Measurements from ENCODE around the gene RPH3AL. TPM values are rescaled to one million over a fixed set of nuclear protein-coding genes. Genes with fewer than 3 reads are reported as not detected.

Gene RPH3AL
- total and polyA plus RNA-seq, 2 of the 8 experiments (the other 6 are each of a cell fraction or from before 2014, with no cell fraction given): 5.6 to 5.8 TPM

DNA sequence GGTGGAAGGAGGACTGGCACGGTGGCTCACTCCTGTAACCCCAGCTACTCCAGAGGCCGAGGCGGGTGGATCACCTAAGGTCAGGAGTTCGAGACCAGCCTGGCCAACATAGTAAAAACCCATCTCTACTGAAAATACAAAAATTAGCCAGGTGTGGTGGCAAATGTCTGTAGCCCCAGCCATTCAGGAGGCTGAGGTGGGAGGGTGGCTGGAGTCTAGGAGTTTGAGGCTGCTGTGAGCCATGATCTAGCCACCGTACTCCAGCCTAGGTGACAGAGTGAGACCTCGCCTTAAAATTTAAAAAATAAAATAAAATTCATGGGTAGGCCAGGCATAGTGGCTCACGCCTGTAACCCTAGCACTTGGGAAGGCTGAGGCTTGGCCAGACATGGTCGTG is 1.2 kb upstream of the RPH3AL start:
- no peak overlapping the region for H3K23ac ChIP-seq (ENCODE audit: insufficient read length)
- CTCF ChIA-PET (ENCODE audit: partially characterized antibody): interaction anchor here (0.8 to 1.2 kb wide), 2 partner anchors 29 to 33 kb away, joined by 3 read pairs; no protein-coding TSS in a partner anchor

More for the DNA sequence above, 1.2 kb upstream of the RPH3AL start:
- Histone ChIP-seq H4K8ac (ENCODE audit: extremely low read depth, insufficient read depth, low read length) (no peak overlapping the region), H3K79me2 (ENCODE audit: control insufficient read depth in 1 of 2, insufficient read depth in 2 of 2, low read length in 2 of 2) (no peaks in the 10 kb centered on the region), H2BK5ac (ENCODE audit: low read depth, low read length) (no peak overlapping the region), H3K9ac (replicated peaks in 1 of 4; ENCODE audit: extremely low read depth in 1 of 4, low read depth in 3 of 4, low read length in 3 of 4) (no peak overlapping the region), H4K20me1 (replicated peaks in 1 of 2; ENCODE audit: control insufficient read depth in 1 of 2, insufficient read depth in 2 of 2, low read length in 2 of 2) (no peaks in the 10 kb centered on the region), H3K4me3 (ENCODE audit: extremely low read depth in 1 of 4, insufficient read depth in 2 of 4, low read depth in 3 of 4, low read length in 4 of 4) (no peak overlapping the region), H3K14ac (ENCODE audit: insufficient read length) (no peak overlapping the region), H4K91ac (replicated peaks; ENCODE audit: insufficient read length, low read length) (no peak overlapping the region), H3K18ac (ENCODE audit: extremely low read depth, low read length) (no peak overlapping the region), H2AFZ (ENCODE audit: low read length) (no peak overlapping the region), H4K5ac (ENCODE audit: insufficient read length, low read depth, low read length) (no peak overlapping the region), H2BK12ac (ENCODE audit: low read depth, low read length) (no peak overlapping the region), H2BK15ac (ENCODE audit: low read length) (no peak overlapping the region), H3K4me1 (replicated peaks in 1 of 4; ENCODE audit: control insufficient read depth in 3 of 4, insufficient read depth in 4 of 4, low read length in 3 of 4) (peaks cover 0 to 9% (median 3%) of the 10 kb centered on the region in 4 experiments; a peak in 4 of 7 replicates), H2AK5ac (ENCODE audit: low read depth, low read length) (no peak overlapping the region), H3K4me2 (ENCODE audit: insufficient read depth in 1 of 2, low read depth in 2 of 2, low read length in 2 of 2) (no peak overlapping the region), H3K23me2 (ENCODE audit: low read depth, low read length) (peaks cover 2% of the 10 kb centered on the region; the same call in 1 of the 2 replicates), H2BK20ac (ENCODE audit: low read length) (no peak overlapping the region), H3K27me3 (replicated peaks in 1 of 4; ENCODE audit: control insufficient read depth in 3 of 4, extremely low read depth in 1 of 4, insufficient read depth in 3 of 4, low read length in 3 of 4) (no peaks in the 10 kb centered on the region), H3K4ac (replicated peaks; ENCODE audit: insufficient read length, low read depth, low read length) (no peak overlapping the region), H3K27ac (ENCODE audit: low read depth, low read length) (no peak overlapping the region), H3K9me3 (ENCODE audit: insufficient read depth in 2 of 2, low read depth in 1 of 2, low read length in 1 of 2) (peaks cover 3 to 19% of the 10 kb centered on the region in 2 experiments; a peak in 2 of 4 replicates), H3K36me3 (ENCODE audit: control insufficient read depth in 2 of 4, insufficient read depth in 4 of 4, low read length in 3 of 4) (no peaks in the 10 kb centered on the region), H3K79me1 (ENCODE audit: low read depth, low read length) (no peaks in the 10 kb centered on the region), H2BK120ac (replicated peaks; ENCODE audit: low read depth, low read length) (no peak overlapping the region), H3K56ac (replicated peaks; ENCODE audit: insufficient read length, low read depth, low read length) (no peak overlapping the region)
- POLR2A ChIA-PET (ENCODE audit: partially characterized antibody): interaction anchor here (0.6 to 1.2 kb wide), 2 partner anchors 11 to 22 kb away, joined by 3 to 7 read pairs; no protein-coding TSS in a partner anchor
- 91% methylated on average over 8 of the region's 8 CpGs; no CpG with 5 or more reads in 1 of the 2 experiments for WGBS, 2 experiments (ENCODE audit: extremely low coverage in 1 of 2, insufficient coverage in 1 of 2, insufficient read length in 1 of 2, insufficient replicate concordance in 2 of 2, low coverage in 1 of 2, low lambda C conversion rate in 2 of 2, missing lambda C conversion rate in 1 of 2)
- no peak for DNase-seq (ENCODE audit: low read depth in 1 of 2, low spot score in 2 of 2)
- FAIRE-seq: no peak
- no peak for TF ChIP-seq EP300 (IDR thresholded peaks at IDR 0.05; ENCODE audit: borderline replicate concordance in 1 of 2, low read depth in 2 of 2, low read length in 2 of 2)
- TF ChIP-seq TEAD4 (IDR thresholded peaks at IDR 0.05; ENCODE audit: low read depth, low read length): no peak
- TF ChIP-seq ATF3 (IDR thresholded peaks at IDR 0.05; ENCODE audit: insufficient read depth, low read depth, low read length): no peak
- no peak for TF ChIP-seq CEBPB (IDR thresholded peaks at IDR 0.05; ENCODE audit: low read depth, low read length)
- no peak for TF ChIP-seq SP2 (IDR thresholded peaks at IDR 0.05; ENCODE audit: low read length)

All from H1 (cell line).